HG03103 (cell line): ENCODE data around the gene SYT9.
"Not testable (repeated sequence)": the region's sequence is repeated elsewhere in the genome, so short reads cannot be mapped to it uniquely, and the experiment has no call there.

Experiments
- ATAC-seq: cut with Tn5 transposase; IDR thresholded peaks from one replicate; pipeline ENCODE4 v1.9.1; 2021; ENCODE audit warnings: low read depth; ENCODE audit not compliant: unreplicated experiment

SYT9 gene

GRCh38 chr11:7494086-7494745, 242.5 kb downstream of the SYT9 start:
- no peak for ATAC-seq

GRCh38 chr11:7495882-7496551, 244.3 kb downstream of the SYT9 start:
- ATAC-seq, result peak; percentile 87

GRCh38 chr11:7498193-7498592, 246.5 kb downstream of the SYT9 start:
- no peak for ATAC-seq

GRCh38 chr11:7499081-7499480, 247.4 kb downstream of the SYT9 start:
- no peak for ATAC-seq

- no peak for ATAC-seq
Observed at GRCh38 chr11:7500251-7500650, 248.5 kb downstream of the SYT9 start.

- ATAC-seq, result no peak
Observed at GRCh38 chr11:7501251-7501650, 249.5 kb downstream of the SYT9 start.

GRCh38 chr11:7501894-7502293, 250.2 kb downstream of the SYT9 start:
- no peak for ATAC-seq

GRCh38 chr11:7506243-7506642, 254.5 kb downstream of the SYT9 start:
- no peak for ATAC-seq

- ATAC-seq, result no peak
Observed at GRCh38 chr11:7508087-7508486, 256.4 kb downstream of the SYT9 start.

- no peak for ATAC-seq
Observed at GRCh38 chr11:7509966-7510365, 258.3 kb downstream of the SYT9 start.

GRCh38 chr11:7511401-7511800, 259.7 kb downstream of the SYT9 start:
- ATAC-seq, result no peak

- peak; percentile 73 for ATAC-seq
Observed at GRCh38 chr11:7512525-7513233, 261.0 kb downstream of the SYT9 start.

- peak; percentile 48 for ATAC-seq
Observed at GRCh38 chr11:7513234-7514098, 261.8 kb downstream of the SYT9 start, which contains the start of gene PPFIBP2. PPFIBP2 (plus strand) TSS chr11:7513999; CDS start chr11:7549476, 35,477 bp downstream.

GRCh38 chr11:7514099-7514591, 262.4 kb downstream of the SYT9 start:
- ATAC-seq, result peak; percentile 4

GRCh38 chr11:7515447-7515886, 263.8 kb downstream of the SYT9 start:
- no peak for ATAC-seq

GRCh38 chr11:7516475-7516874, 264.8 kb downstream of the SYT9 start:
- no peak for ATAC-seq

GRCh38 chr11:7517743-7518142, 266.0 kb downstream of the SYT9 start:
- ATAC-seq, result not testable (repeated sequence)
